HG02759 (cell line): ENCODE measurements around the gene HMGN5.

Experiments
- ATAC-seq: cut with Tn5 transposase; IDR thresholded peaks from one replicate; pipeline ENCODE4 v1.9.1; 2021; ENCODE audit warnings: mild to moderate bottlenecking, moderate library complexity; ENCODE audit not compliant: unreplicated experiment

Gene HMGN5

DNA sequence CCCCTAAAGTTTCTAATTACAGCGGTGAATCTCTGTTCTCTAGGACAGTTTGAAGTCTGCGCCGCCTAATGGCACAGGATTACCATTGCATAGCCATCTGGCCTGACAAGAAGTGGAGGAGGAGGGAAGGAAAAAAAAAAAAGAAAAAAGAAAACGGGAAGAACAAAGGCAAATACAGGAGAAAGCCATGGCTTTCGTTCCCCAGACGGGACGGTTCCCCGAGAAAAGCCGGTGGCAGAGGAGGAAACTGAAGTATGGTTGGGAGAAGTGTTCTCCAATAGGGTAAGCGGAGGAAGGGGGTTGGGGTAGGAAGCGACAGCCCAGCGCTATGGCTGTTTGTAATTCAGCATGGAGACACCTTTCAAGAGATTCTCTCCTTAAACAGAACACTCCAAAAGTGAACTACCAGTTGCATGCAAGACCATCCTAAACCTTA, 80.8 kb downstream of the HMGN5 start:
- peak; percentile 56 for ATAC-seq

DNA sequence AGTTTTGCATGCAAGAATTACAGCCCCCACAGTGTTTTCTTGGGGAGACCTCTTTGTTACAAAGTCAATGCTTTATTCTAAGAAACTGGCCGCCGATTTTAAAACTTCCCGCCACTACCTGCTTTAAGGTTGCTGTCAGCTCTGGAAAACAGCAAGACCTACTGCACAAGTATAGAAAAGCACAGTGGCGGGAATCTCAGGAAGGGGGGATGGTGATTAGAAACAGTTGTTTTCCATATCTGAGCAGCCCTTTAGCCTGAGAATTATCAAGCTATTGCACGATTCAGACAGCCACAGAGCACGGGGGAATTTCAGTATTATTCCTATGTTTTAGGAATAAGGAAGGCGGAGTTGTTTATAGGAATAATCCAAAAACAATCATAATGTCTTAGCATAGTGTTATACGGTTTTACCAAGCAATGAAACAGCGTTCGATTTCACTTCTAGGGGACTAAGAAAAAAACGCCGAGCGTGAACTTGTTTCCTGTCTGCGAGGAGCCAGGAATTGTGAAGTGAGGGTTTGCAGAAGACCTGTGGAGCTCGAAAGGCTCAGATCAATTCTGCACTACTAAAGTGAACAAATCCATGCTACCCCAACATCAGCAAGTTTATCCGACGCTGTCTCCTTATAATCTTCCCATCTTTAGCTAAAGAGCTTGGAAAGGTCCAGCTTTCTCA, 81.3 kb downstream of the HMGN5 start:
- peak; percentile 38 for ATAC-seq

DNA sequence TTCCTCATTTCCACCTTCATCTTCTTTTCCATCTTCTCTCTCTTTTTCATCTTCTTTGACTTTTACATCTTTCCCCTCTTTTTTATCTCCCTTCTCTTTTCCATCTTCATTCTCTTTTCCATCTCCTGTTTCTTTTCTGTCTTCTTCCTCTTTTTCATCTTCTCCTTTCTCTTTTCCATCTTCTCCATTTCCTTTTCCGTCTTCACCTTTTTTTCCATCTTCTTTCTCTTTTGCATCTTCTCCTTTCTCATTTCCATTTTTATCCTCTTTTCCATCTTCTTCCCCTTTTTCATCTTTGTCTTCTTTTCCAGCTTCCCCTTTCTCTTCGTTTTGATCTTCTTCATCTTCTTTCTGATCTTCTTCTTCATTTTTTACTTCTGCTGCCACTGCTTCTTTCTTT, 87.0 kb downstream of the HMGN5 start:
- ATAC-seq: no peak

DNA sequence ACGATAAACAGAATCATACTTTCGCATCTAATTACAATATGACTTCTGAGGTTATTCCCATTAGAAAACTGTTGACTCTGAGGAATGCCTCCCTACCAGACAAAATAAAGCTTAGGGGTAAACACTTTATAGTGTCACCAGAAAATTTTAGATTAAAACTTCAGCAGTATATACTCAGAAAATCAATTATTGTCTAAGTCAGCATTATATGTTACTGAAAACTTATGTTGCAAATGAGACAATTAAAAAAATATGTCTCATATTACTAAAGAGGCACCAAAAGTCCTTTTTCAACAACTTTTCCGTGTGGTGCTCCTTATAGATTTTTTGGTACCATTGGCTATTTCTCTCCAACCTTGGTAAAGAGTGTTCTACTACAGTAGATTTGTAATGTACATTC, 91.4 kb downstream of the HMGN5 start:
- ATAC-seq: no peak

DNA sequence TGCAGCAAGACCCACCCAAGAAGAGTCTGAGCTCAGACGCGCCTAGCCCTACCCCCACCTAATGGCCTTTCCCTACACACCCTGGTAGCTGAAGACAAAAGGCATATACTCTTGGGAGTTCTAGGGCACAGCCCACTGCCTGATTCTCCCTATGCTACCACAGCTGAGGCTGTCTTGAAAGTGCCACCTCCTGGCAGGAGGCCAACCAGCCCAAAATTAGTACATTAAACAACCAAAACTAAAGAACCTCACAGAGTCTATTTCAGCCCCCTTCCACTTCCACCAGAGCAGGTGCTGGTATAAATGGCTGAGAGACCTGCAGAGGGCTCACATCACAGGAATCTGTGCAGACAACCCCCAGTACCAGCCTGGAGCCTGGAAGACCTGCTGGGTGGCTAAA, 119.1 kb downstream of the HMGN5 start:
- ATAC-seq: no peak
